ENCODE measurements around the gene POLR3K.
A peak's percentile ranks its signal among the peaks of the same experiment; 100 is the strongest.

DNA sequence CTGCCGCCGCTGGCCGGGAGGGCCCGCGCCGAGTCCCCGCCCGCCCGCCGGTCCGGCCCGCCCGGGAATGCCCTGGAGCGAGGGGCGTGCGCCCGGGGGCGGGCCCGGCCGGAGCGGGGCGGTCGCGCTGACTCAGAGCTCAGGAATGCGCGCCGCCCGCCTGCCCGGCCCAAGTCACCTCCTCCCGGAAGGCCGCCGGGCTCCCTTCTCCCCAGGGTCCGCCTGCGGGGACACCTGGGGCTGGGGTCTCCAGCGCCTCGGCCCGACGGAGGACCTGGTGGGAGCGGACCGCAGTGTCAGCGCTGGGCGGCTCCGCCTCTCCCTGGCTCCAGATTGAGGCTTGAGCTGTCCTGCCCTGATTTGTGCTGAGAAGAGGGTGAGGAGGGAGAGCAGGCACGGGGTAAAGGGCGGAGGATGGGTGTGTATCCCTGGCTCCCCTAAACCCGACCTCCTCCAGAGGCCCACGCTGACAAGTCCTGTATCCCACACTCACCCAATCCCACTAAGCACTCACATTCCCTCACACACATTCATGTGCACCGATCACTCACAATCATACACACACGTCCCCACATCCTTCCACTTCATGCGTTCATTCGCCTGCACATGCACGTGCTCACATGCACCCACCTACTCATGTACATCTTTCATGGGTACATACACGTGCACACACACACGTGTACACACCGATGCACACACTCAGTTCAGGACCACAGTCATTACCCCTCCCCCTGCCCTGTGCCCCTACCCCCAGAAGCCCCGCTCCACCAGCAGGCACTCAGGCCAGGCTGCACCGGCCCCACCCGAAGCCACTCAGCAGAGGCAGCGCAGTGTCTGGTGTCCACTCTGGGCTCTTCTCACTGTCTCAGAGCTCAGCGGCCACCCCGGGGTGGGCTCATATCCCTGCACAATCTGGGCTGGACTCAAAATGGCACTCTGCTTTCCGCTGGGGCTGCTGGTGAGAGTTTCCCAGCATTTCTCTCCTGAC lies 19.4 kb upstream of the POLR3K start, which contains the start of gene RHBDF1:
- TF ChIP-seq, protein P1, sequence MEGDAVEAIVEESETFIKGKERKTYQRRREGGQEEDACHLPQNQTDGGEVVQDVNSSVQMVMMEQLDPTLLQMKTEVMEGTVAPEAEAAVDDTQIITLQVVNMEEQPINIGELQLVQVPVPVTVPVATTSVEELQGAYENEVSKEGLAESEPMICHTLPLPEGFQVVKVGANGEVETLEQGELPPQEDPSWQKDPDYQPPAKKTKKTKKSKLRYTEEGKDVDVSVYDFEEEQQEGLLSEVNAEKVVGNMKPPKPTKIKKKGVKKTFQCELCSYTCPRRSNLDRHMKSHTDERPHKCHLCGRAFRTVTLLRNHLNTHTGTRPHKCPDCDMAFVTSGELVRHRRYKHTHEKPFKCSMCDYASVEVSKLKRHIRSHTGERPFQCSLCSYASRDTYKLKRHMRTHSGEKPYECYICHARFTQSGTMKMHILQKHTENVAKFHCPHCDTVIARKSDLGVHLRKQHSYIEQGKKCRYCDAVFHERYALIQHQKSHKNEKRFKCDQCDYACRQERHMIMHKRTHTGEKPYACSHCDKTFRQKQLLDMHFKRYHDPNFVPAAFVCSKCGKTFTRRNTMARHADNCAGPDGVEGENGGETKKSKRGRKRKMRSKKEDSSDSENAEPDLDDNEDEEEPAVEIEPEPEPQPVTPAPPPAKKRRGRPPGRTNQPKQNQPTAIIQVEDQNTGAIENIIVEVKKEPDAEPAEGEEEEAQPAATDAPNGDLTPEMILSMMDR (IDR thresholded peaks at IDR 0.05): no peak
- no peak for TF ChIP-seq ATF6 (CRISPR knock-in tag; IDR thresholded peaks at IDR 0.05)
- no peak for TF ChIP-seq CREB1 (CRISPR knock-in tag; IDR thresholded peaks at IDR 0.05)
- TF ChIP-seq, protein P2, sequence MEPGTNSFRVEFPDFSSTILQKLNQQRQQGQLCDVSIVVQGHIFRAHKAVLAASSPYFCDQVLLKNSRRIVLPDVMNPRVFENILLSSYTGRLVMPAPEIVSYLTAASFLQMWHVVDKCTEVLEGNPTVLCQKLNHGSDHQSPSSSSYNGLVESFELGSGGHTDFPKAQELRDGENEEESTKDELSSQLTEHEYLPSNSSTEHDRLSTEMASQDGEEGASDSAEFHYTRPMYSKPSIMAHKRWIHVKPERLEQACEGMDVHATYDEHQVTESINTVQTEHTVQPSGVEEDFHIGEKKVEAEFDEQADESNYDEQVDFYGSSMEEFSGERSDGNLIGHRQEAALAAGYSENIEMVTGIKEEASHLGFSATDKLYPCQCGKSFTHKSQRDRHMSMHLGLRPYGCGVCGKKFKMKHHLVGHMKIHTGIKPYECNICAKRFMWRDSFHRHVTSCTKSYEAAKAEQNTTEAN (CRISPR knock-in tag; IDR thresholded peaks at IDR 0.05): no peak
- TF ChIP-seq ATF3 (CRISPR knock-in tag; conservative IDR thresholded peaks at IDR 0.05): no peak
- no peak for TF ChIP-seq SMAD3 (CRISPR knock-in tag; IDR thresholded peaks at IDR 0.05; ENCODE audit: borderline replicate concordance)
- TF ChIP-seq, protein P3, sequence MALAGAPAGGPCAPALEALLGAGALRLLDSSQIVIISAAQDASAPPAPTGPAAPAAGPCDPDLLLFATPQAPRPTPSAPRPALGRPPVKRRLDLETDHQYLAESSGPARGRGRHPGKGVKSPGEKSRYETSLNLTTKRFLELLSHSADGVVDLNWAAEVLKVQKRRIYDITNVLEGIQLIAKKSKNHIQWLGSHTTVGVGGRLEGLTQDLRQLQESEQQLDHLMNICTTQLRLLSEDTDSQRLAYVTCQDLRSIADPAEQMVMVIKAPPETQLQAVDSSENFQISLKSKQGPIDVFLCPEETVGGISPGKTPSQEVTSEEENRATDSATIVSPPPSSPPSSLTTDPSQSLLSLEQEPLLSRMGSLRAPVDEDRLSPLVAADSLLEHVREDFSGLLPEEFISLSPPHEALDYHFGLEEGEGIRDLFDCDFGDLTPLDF (CRISPR knock-in tag; IDR thresholded peaks at IDR 0.05): no peak
- no peak for TF ChIP-seq STAT6 (CRISPR knock-in tag; conservative IDR thresholded peaks at IDR 0.05; ENCODE audit: low read depth)
- 0 out of 2 replicates have a peak, but pooled peaks have one; percentile 34 for TF ChIP-seq ETV6 (CRISPR knock-in tag; IDR thresholded peaks at IDR 0.05)
- no peak for TF ChIP-seq ESRRA (CRISPR knock-in tag; IDR thresholded peaks at IDR 0.05; ENCODE audit: borderline replicate concordance)
- no peak for TF ChIP-seq ATF1 (CRISPR knock-in tag; IDR thresholded peaks at IDR 0.05)
- TF ChIP-seq CBFB (CRISPR knock-in tag; IDR thresholded peaks at IDR 0.05; ENCODE audit: low read depth): no peak
